SK-N-SH treated with all-trans-retinoic acid at 6 μM for 48 hours (cell line): ENCODE data around the gene ZFP3.

Experiments
- CSDC2 ChIP-seq: fragments of 250-450 bp; sonication (Bioruptor Pico); IDR thresholded peaks from 2 replicates; pipeline ENCODE4 v1.5.0; 2020; ENCODE audit warnings: mild to moderate bottlenecking, moderate library complexity
- TF ChIP-seq, protein P1 (sequence below): fragments of 250-450 bp; sonication (Bioruptor Pico); IDR thresholded peaks from 2 replicates; pipeline ENCODE4 v1.5.1; 2021; ENCODE audit warnings: mild to moderate bottlenecking, moderate library complexity

GRCh38 chr17:5050278-5050677, 28.0 kb upstream of the ZFP3 start:
- TF ChIP-seq CSDC2 (CRISPR knock-in tag) = no peak
- TF ChIP-seq, protein P1, sequence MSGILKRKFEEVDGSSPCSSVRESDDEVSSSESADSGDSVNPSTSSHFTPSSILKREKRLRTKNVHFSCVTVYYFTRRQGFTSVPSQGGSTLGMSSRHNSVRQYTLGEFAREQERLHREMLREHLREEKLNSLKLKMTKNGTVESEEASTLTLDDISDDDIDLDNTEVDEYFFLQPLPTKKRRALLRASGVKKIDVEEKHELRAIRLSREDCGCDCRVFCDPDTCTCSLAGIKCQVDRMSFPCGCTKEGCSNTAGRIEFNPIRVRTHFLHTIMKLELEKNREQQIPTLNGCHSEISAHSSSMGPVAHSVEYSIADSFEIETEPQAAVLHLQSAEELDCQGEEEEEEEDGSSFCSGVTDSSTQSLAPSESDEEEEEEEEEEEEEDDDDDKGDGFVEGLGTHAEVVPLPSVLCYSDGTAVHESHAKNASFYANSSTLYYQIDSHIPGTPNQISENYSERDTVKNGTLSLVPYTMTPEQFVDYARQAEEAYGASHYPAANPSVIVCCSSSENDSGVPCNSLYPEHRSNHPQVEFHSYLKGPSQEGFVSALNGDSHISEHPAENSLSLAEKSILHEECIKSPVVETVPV = no peak
